Measurements from ENCODE around the gene IREB2.
"Not testable (repeated sequence)": the region's sequence is repeated elsewhere in the genome, so short reads cannot be mapped to it uniquely, and the experiment has no call there.

IREB2 gene, protein sequence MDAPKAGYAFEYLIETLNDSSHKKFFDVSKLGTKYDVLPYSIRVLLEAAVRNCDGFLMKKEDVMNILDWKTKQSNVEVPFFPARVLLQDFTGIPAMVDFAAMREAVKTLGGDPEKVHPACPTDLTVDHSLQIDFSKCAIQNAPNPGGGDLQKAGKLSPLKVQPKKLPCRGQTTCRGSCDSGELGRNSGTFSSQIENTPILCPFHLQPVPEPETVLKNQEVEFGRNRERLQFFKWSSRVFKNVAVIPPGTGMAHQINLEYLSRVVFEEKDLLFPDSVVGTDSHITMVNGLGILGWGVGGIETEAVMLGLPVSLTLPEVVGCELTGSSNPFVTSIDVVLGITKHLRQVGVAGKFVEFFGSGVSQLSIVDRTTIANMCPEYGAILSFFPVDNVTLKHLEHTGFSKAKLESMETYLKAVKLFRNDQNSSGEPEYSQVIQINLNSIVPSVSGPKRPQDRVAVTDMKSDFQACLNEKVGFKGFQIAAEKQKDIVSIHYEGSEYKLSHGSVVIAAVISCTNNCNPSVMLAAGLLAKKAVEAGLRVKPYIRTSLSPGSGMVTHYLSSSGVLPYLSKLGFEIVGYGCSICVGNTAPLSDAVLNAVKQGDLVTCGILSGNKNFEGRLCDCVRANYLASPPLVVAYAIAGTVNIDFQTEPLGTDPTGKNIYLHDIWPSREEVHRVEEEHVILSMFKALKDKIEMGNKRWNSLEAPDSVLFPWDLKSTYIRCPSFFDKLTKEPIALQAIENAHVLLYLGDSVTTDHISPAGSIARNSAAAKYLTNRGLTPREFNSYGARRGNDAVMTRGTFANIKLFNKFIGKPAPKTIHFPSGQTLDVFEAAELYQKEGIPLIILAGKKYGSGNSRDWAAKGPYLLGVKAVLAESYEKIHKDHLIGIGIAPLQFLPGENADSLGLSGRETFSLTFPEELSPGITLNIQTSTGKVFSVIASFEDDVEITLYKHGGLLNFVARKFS

DNA sequence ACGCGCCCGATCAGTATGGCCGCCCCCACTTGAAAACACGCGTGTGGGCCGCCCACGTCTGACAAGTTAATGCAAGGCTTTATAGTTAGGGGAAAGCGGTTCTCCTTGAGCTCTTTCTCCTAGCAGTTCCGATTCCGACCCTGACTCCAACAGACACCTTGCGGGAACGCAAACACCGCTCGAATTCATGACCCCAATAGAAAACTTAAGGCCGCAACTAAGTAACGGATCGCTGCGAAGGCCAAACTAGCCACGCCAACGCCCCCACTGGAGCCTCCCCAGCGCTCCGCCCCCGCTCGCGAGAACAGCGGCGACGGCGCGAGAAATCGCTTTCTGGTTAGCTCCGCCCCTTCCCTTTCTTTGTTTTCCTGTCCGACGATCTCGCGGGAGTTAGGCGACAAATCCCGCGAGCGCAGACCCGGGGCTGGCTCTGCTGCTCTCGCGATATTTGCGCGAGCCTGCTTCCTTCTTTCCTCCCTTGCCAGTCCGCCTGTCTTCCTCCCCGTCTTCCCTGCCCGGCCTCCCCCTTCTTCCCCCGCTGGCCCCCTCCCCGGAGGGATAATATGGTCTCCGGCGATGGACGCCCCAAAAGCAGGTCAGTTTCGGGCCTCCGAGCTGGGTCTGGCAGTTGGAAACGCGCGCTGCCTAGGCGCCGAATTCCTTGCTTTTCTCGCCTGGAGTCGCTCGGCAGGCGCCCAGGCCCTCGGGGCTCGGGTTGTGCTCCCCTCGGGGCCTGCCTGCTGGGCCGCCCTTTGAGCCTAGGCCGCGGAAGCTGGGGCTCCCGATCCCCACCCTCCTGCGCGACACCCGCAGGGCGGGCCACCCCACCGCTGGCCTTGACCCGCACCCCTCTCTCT, at the start of gene IREB2:
TSS of gene IREB2 (plus strand) at position 455 of the 857 bp plus-strand sequence. CDS start at position 577, 122 bp downstream.
- DNase-seq = peak; percentile 92 to 98

DNA sequence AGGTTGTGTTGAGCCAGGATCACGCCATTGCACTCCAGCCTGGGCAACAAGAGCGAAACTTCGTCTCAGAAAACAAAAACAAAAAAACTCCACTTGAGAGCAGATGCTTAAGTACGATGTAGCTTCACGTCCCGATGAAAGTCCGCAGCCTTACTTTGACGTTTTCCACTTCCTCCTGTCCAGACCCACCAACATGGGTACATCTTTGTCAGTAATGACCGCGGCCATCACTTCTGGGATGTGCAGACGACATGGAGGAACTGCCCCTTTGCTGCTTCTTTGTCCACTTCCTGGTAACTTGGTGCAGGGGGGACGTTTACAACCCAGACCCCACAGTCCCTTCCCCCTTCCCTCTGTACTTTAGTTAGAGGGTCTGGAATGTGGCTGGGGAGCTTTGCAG, 49.2 kb upstream of the IREB2 start:
- DNase-seq = no peak

DNA sequence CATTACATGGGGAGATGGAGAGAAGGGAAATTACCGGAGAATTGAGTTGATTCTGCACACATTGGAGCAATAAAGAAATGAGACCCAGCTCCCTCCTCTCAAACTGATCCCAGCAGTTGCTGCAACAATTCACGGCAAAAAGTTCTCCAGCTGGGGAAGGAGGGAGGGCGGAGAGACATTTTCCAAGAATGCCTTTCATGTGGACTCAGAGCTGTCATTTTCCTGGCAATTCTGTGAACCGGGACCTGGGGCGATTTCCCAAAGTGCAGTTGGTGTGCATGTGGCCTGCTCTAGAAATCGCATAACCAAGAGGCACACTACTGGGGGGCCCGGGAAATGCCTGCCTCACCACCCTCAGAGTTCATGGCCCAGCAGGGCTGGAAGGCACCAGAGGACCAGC, 48.7 kb upstream of the IREB2 start:
- DNase-seq = no peak

DNA sequence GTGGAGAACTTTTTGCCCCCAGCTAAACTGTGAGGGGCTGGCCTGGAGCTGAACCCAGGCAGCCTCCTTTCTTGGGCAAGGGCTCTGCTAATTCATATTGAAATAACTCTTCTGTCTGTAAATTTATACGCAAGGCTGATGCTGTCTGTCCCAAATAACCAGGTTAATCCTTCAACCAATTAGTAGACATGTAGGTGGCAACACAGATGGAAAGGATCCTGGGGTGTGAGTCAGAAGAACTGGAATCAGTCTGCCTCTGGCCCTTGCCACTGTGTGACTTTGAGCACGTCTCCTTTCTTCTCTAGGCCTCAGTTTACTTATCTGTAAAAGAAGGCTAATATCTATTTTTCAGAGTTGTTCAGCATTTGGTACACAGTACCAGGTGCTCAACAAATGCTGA, 48.3 kb upstream of the IREB2 start:
- no peak for DNase-seq

DNA sequence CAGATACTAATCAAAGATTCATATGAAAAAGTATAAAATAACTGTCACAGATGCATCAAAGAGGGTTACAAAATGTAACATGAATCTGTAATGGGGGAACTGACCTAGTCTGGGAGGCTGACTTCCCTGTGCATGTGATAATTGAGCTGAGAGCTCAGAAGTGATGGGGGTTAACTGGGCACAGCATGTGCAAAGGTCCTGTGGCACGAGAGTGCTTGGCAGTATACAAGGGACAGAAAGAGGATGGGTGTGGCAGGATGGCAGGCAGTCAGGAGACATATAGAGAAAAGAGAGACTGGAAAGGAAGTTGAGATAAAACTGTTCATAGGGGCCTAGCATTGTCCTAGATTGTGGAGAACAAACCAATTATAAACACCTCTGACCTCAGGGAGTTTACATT, 47.8 kb upstream of the IREB2 start:
- no peak for DNase-seq

DNA sequence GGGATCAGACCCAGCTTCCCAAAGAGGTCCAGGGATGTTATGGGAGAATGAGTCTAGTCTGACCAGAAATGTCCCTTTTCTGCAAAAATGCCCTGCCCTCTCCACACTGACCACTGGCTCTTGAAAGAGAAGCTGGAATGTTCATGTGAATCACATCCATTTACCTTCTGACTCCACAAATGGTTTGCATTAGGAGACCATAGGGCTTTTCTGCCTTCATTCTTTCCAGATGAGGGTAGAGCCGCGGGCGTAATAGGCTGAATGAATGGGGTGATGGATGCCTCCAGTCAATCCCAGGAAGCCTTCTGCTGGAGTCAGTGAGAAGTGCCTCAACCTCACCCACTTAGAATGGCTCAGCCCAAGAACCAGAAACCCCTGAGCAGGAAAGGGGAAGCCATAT, 47.2 kb upstream of the IREB2 start:
- no peak for DNase-seq

DNA sequence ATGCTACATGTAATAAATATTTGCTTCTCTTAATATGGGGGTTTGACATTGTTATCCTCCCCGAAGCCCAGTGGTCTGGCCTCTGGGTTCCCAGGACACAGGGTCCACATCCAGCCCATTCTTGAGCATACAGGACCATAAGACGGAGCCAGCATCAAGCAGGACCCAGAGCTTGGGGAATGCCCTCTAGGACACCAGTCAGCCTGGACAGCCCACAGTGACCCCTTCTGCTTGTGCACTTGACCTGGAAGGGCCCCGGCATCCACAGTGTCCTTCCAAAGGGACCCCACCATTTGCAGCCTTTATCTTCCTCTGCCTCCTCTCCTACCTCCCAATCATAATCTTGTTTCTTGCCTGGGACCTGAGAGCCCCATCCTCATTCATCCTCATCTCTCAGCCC, 46.2 kb upstream of the IREB2 start:
- DNase-seq = no peak

DNA sequence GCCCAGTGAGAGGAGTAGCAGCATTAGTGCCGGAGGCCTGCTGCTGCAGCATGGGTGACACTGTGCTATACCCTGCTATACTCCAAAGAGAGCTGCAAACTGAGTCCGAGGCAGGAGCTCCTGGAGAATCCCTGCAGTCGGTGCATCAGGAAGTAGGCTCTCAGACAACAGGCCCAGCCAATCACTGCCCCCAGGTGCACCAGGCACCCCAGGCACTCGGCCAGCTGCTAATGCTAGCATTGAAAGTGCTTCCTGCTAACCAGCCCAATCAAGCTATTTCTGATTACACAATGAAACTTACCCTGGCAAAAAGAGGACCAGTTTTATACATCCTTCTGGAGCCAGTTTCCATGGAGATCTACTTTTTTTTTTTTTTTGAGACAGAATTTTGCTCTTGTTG, 45.6 kb upstream of the IREB2 start:
- no peak for DNase-seq

DNA sequence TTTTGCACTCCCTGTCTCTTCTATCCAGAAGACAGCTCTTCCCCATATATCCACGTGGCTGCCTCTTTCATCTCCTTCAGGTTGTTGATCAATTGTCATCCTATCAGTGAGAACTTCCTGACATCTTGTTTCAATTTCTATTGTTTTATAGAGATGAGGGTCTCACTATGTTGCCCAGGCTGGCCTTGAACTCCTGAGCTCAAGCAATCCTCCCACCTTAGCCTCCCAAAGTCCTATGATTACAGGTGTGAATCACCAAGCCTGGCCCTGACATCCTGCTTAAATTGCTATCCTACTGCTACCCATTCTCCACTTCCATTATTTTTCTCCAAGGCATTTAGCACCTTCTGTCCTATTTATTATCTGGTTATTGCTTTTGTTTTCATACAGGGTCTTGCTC, 44.9 kb upstream of the IREB2 start:
- DNase-seq = no peak

DNA sequence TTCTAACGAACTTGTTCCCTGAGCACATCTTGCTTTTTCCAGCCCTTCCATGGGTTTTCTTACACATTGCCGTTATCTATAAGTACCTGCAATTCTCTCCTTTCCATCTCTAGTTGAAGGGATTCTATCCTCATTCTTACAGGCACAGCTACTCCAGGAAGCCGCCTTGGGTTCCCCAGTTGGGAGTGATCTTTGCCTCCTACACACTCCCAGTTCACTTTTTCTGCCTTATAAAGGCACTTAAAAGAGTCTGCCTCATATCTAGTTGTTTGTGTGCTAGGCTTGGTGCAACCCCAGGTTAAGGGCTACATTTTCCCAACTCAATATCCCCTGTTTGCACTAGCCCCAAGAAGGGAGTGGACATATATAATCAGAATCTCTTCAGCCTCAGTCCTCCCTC, 44.0 kb upstream of the IREB2 start:
- DNase-seq = no peak

DNA sequence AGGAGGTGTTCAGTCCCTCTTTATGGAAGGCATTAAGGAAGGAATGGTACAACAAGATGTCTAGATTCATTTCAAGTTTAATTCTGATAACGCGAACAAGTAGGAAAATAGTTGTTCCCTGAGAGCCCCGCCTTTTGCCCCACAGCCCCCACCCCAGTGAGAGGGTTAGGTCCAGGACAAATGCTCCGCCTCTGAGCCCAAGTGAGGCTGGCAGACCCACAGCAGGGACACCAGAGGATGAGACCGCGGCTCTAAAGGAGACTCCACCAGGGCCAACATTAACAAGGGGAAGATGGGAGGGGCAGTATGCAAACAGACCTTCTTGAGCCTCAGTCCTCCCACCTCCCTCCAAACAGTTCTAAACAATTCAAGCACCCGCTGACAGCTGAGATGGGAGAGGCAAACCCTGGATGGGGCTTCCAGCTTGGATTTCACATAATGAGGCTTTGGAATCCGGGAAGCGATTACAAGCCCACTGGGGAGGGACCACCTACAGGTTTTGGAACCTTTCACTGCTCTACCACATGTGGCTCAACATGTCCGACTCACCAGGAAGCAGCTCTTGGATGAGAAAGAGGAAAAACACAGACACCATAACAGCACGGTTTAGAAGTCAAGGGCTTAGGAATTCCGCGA, 42.9 kb upstream of the IREB2 start:
- DNase-seq = no peak

DNA sequence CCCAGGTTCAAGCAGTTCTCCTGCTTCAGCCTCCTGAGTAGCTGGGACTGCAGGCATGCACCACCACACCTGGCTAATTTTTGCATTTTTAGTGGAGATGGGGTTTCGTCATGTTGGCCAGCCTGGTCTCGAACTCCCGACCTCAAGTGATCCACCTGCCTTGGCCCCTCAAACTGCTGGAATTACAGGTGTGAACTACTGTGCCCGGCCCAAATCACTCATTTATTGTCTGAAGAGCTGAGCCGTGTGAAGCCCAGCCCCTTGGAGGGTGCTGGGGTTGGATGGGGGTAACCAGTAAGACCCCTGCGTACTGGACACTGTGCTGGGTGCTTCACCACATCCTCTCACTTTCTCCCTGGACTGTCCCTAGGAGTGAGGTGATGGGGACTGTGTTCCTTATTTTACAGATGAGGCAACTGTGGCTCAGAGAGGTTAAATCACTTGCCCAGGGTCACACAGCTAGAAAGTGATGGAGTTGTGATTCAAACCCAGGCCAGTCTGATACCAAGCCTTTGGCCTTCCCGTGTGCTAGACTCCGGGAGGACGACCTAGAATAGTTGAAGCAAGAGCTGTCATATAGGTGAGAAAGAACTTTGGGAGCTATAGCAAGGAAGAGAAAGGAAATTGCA, 41.7 kb upstream of the IREB2 start:
- DNase-seq = no peak

DNA sequence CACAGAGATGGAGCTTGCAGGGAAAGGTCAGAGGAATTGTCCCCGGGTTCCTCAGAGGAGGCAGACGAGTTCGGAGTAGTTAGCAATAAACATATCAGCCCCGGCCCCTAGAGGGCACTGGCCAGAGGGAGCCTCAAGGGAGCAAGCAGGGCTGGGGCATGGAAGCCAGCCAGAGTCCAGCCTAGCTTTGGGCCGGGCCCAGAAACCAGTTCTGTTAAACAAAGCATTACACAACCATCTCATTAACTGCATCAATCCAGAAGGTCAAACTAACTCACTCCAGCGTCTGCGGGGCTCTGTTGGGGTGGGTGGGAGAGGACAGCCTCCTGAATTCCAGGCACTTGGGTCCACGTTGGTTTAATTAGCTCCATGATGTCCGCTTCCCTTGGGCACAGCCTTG, 41.0 kb upstream of the IREB2 start:
- DNase-seq = no peak

DNA sequence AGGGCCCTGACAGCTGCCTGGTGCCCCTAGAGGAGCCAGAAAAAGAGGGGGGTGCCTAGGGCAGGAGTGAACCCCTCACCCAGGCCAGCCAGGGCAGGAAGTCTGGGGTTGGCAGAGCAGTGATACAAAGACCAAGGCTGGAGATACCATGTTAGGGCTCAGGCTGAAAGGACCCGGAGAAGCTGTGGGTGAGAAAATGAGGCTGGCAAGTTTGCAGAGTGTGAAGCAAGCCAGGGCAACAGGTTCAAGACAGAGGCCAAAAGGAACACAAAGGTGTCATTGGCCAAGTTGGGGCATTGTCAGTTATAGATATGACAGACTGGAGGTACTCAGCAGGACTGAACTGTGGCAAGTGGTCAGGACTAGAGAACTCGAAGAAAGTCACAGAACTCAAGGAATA, 40.6 kb upstream of the IREB2 start:
- DNase-seq = no peak

DNA sequence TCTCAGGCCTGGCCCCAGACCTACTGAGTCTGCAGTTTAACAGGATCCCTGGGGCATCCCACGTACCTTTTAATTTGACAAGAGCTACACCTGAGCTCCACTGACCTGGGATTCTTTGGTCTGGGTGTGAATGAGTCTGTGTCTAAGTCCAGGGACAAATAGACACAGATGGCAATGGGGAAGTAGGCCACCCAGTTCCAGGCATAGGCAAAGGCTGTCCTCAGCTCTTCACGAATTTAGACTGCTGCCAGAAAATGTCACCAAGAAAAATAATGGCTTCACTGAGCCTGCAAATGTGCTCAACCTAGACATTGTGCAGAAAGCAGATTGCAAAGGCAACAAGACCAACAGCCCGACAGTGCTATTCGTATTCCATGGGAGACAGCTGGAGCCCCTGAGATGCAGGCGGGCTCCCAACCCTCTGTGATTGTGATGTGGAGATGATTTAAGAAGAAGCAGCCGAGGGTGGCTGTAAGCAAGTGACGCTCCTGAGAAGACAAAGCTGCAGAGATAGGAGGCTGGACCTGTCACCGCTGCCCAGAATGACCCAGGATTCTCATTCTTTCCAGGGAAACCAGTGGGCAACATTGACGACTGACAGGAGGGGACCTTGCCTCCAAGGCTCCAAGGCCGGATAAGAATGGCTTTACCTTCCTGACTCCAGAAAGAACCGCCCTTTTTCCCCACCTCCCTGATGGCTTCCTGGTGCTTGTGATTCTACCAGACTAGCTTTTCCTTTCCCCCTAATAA, 39.8 kb upstream of the IREB2 start:
- no peak for DNase-seq

DNA sequence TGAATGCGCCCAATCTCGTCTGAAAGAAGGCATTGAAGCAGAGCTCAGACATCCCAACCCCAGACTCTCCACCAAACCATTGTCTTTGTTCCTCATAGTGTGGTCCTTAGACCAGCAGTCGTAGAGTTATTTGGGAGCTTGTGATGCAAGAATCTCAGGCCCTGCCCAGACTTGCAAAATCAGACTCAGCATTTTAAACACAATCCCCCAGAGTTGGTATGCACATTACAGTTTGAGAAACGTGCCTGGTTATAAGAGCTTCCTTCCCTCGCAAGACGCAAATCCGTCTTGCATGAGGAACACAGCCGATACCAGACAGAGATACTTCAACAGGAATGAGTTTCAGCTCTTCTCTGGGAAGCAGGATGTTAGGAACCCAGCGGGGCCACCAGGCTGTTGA, 38.9 kb upstream of the IREB2 start:
- DNase-seq = no peak

DNA sequence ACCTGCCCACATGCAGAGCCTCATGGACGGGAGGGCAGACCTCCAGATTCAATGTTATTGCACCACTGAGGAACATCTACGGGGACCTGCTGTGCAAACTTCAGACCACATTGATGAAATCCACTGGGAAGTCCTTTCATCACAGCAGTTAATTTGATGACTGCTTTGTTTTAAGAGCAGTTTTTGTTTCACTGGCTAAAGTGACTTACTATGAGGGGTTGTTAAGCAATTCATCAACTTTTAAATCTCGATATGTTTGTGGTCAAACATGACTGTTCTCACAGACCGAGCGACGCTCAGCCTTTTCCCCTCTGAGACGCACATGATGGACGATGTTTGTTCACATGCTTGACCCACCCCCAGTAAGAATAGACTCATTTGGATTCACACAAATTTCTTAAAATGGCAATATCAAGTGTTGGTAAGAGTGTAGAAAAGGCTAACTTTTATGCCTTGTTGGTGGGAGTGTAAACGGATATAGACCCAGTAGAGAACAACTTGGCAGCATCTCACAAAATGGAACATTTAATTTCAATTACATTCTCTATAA, 35.9 kb upstream of the IREB2 start:
- DNase-seq = no peak

DNA sequence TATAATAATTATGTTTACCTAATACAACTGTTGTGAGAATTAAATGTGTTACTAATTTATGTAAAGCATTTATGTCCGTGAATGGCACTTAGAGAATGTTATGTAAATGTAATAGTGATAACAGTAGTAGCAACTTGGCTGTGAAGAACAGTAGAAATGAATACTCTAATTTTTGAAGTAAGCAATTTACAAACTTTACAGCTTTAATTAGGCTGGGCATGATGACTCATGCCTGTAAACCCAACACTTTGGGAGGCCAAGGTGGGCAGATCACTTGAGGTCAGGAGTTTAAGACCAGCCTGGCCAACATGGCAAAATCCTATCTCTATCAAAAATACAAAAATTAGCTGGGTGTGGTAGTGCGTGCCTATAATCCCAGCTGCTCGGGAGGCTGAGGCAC, 33.9 kb upstream of the IREB2 start:
- DNase-seq = no peak

DNA sequence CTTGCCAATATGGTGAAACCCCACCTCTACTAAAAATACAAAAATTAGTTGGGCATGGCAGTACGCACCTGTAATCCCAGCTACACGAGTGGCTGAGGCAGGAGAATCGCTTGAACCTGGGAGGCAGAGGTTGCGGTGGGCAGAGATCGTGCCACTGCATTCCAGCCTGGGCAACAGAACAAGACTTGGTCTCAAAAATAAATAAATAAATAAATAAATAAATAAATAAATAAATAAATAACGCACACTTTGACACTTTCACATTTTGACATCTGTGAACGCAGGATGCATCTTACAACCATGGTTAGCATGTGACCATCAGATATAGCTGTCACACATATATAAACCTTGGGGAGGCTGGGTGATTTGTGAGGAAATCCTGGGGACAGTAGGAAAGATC, 33.2 kb upstream of the IREB2 start:
- DNase-seq = not testable (repeated sequence)

DNA sequence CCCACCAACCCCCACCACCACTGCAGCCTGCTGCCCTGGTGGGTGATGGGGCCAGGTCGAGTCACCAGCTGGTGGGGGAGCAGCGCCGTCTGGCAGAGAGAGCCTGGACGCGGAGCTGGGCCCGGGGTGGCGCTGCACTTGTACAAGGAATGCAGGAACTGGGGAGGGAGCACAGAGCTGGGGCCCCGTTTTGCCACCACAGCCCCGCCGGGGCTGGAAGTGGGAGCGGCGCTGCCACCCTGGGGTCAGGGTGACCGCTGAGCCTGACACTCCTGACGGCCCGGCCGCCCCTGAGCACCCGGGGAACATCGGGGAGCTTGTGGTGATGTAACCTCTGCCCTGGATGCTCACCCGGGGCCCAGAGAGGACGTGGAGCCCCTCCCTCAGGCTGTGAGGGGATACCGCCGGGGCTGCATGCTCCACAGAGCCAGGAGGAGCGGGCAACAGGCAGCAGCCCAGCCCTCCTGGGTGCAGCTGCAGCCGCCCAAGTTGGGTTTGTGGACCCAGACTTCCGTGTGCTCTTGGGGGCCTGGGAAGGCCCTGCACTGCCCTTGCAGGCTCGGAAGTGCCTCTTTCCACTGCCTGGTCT, 32.6 kb upstream of the IREB2 start:
- DNase-seq = no peak
